ENCODE data around the gene CCDC57.

CCDC57 gene

DNA sequence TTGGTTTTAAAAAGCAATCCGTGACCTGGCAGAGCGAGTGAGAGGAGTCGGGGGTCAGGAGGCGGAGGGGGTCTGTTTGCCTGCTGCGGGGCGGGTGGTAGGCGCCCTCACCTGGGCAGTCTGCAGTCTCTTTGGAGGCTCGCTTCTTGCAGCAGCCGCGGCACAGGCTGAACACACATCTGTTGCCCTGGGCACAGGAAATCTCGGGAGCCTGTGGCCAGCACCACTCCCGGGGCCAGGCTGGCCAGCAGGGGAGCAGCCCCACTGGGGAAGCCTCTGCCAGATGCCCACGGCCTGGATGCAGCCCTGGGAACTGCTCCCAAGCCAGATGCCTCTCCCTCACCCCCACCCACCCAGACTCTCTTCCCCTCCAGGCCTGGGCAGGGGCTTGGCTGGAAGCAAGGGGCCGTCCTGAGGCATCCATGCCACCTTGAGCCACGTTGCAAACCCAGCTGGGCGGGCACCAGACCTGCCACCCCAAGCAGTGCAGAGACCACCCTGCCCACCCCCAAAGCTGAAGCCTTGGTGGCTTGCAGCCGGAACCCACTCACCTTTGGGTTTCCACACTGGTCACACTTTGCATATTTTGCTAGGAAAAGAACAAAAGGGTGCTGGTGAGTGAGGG lies 154.3 kb downstream of the CCDC57 start:
- DNase-seq = no peak

DNA sequence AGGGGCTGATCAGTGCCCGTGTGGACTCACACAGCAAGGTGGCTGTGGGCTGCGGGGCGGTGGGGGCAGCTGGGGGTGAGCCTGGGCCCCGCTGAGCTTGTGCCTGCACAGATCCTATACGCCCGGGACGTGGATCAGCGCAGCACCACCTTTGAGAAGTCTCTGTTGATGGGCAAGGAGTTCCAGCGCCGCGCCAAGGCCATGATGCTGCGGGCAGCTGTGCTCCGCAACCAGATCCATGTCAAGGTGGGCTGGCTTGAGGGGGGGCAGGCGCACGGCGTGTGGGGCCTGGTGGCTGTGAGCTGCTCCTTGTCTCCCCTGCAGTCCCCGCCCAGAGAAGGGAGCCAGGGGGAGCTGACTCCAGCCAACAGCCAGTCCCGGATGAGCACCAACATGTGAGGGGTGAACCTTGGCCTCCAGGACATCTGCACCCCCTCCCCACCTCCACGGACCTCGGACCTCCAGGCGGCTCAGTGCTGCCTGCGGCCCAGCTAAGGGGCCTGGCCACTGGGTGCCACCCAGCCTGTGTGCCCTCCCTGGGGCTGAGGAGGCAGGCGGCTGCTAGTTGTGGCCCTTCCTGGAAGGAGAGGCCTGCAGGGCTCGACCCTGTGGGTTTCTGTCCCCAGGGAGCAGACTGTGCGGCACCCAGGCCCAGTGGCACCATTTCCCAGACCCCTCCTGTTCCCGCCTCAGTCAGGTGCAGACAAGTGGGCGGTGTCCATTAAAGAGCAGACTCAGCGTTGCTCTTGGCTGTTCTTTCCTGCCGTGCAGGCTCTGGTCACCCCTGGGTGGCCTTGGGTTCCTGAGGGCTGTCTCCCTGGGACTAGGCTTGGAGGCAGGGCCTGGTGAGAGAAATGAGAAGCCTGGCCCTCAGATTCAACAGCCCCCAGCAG lies 155.7 kb downstream of the CCDC57 start:
- DNase-seq = no peak

DNA sequence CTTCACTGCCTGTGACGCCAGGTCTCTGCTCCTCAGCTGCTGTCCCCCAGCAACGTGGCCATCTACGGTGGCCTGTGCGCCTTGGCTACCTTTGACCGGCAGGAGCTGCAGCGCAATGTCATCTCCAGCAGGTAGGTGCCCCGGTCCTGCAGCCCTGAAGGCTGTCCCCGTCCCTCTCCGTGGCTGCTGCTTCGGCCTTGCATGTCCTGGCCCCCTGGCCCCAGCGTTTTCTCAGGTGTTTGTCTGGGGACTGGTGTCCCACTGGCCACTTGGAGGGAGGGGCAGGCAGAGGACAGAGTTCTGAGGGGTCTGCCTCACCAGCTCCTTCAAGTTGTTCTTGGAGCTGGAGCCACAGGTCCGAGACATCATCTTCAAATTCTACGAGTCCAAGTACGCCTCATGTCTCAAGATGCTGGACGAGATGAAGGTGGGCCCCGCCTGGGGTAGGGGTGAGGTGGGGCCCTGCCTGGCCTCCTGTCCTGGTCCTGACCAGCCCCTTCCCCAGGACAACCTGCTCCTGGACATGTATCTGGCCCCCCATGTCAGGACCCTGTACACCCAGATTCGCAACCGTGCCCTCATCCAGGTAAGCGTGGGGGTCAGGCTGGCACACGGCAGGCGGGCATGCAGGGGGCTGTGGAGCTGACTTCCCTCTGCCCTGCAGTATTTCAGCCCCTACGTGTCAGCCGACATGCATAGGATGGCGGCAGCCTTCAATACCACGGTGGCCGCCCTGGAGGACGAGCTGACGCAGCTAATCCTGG lies 156.5 kb downstream of the CCDC57 start:
- no peak for DNase-seq

DNA sequence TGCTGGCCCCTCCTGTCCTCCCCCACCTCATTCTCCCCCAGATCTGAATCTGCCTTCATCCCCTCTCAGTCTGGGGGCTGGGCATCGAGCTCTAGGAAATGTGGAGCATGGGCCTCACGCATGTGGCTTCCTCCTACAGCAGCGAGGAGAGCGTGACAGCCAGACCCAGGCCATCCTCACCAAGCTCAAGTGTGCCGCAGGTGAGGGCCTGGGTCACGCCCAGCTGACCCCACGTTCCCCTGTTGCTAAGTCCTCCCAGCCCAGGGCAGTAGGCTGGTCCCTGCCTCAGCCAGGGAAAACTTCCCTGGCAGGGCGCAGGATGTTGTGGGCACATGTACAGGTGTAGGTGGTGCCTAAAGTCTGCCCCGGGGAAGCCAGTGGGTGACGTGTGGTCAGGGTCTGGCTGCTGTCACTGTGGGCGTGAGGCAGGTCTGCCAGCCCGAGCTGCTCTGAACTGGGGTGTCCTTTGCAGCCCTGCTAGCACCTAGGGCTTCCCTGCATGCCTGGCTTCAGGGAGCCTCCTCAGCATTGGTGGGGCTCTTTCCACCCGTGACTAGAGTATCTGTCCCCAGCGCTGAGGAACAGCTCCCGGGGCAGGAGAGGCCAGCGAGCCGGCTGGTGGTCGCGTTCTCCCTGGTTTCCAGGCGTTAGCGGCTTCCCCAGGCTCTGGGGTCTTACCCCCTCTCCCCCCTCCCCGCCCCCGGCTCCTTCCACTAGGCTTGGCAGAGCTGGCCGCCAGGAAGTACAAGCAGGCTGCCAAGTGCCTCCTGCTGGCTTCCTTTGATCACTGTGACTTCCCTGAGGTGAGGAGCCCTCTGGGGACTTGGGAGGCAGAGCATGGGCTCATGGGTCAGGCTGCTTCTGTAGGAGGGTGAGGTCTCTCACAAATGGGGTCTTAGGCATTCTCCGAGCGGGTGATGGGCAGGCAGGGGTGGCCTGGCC lies 157.3 kb downstream of the CCDC57 start:
- DNase-seq = no peak

DNA sequence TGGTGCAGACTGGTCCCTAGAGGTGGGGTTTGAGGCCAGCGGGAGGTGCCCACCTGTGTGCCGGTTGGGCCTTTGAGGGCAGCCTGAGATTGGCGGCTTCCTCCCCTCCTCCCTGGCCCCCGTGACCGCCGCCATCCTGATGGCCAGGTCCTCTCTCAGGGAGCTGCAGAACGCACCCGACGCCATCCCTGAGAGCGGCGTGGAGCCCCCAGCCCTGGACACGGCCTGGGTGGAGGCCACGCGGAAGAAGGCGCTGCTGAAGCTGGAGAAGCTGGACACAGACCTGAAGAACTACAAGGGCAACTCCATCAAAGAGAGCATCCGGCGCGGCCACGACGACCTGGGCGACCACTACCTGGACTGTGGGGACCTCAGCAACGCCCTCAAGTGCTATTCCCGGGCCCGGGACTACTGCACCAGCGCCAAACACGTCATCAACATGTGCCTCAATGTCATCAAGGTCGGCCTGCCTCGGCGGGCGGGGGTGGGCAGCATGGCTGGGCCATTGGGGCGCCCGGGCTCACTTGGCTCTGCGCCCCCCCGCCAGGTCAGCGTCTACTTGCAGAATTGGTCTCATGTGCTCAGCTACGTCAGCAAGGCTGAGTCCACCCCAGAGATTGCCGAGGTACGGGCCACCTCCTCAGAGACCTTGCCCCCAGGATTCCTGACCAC lies 158.2 kb downstream of the CCDC57 start:
- no peak for DNase-seq

DNA sequence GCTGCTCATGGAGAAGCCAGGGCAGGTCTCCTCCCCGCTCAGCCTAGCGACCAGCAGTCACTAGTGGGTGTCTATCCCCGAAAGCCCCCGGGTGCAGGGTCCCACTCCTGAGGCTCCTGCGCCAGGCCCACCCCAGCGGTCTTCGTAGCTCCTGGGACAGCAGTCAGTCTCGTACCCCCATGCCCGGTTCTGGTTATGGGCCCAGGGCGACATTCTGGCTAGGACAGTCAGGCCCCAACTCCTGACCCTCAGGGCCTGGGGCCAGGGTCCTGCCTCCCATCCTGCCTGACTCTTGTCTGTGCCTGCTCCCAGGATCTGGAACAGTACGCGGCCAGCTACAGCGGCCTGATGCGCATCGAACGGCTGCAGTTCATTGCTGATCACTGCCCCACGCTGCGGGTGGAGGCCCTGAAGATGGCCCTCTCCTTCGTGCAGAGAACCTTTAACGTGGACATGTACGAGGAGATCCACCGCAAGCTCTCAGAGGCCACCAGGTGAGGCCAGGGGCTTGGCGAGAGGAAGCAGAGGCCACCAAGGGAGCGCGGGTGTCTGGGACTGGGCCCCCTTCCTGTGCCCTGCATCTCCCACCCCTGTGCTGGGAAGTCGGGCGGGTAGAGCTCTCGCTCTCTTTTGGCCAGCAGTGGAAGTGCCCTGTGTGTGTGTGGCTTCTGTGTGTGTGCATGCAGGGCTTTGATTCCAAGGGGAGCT lies 158.9 kb downstream of the CCDC57 start:
- DNase-seq = no peak

DNA sequence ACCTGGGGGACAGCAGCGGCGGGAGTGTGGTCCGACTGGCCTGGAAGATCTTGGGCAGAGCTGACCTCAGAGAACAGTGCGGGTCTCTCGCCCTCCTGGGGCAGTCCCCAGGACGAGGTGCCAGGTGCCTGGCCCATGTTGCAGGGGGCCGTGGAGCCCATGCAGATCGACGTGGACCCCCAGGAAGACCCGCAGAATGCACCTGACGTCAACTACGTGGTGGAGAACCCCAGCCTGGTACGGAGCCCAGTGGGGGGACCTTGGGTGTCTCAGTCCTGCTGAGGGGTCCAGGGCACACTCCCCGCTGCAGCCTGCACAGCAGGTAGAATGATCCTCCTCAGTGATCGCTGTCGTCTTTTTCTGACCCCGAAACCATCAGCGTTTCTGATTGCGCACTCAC lies 159.5 kb downstream of the CCDC57 start:
- DNase-seq = no peak

DNA sequence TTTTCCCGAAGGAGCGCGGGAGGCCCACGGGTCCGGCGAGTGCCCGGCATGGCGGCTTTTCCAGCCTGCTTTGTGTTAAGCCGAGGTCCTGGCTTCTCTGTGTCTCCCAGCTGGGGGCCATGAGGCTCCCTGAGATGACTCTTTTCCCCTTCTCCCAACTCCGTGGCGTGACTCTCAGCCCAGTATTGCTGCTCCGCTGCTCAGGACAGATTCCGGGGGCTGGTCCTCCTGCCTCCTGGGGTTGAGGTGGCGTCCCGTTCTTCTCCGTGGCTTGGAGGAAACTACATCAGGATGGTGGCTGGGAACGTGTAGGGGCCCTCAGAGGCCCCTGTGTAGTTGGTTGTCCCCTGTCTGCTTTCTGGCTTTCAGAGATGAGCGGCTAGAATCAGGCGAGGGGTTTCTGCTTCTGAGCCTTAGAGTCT lies 160.0 kb downstream of the CCDC57 start:
- no peak for DNase-seq

DNA sequence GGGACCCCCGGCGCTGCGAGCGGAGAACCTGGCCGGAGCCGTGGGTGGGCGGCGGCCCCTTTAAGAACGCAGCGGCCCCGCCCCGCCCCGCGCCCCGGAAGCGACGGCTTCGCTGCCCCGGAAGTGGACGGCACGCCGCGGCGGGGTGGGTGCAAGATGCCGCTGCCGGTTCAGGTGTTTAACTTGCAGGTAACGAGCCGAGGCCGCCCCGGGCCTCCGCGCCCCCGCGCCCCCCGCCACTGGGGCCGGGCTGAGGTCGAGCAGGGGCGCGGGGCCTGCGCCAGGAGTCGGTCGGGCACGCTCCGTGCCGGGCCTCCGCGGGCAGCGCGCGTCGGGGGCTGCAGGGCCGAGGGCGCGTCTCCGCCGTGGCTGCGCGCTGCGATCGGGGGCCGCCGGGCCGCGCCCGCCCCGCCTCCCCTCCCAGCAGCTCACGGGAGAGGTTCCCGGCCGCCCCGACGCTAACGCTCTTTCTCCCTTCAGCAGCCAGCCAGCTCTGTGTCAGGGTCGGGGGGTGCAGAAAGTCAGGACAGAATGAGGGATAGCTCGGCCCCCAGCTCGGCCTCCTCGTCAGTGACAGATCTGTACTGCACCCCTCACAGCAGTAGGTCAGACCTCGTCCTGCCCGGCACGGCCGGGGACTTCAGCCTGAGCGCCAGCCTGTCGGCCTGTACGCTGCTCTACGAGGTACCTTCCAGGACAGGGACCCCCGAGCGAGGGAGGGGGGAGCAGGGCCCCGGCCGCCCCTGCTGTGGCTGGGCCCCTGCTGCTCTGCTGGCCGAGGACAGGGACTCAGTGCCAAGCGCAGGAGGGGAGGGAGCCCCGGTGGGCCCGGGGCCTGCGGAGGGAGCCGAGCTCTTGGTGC lies 160.6 kb downstream of the CCDC57 start, which contains the start of the genes GPS1 and RFNG:
GPS1 (plus strand) TSS at position 123 of the 862 bp plus-strand sequence; CDS start at position 157, 34 bp downstream.
RFNG (minus strand) TSS at position 36 of the 862 bp plus-strand sequence. CDS start 45 bp downstream, outside the sequence.
- peak; percentile 51 for DNase-seq

All from fibroblast of skin of abdomen (primary cell).